H1 (cell line): ENCODE data around the gene SPN. TPM values are rescaled to one million over a fixed set of nuclear protein-coding genes. Genes with fewer than 3 reads are reported as not detected.
"Not testable (repeated sequence)": the region's sequence is repeated elsewhere in the genome, so short reads cannot be mapped to it uniquely, and the experiment has no call there.

Source experiments
- CTCF ChIA-PET: fragments of 300-600 bp; sonication (Branson Sonifier 250); formaldehyde crosslinking; loops from one replicate; lab custom pipeline; 2021; ENCODE audit not compliant: partially characterized antibody; lab: Charles Lee
- POLR2A ChIA-PET: fragments of 300-600 bp; sonication (Branson Sonifier 250); formaldehyde crosslinking; loops from one replicate; lab custom pipeline; 2021; ENCODE audit warnings: inconsistent platforms; ENCODE audit not compliant: partially characterized antibody; lab: Charles Lee
- DNase-seq, 2 experiments: peaks; one replicate each; pipeline versions ENCODE4 v3.0.0 to v3.0.0-alpha.2; 2010 to 2022; ENCODE audit warnings: low spot score in 2 of 2, low read depth in 1 of 2, mixed read lengths in 1 of 2
- FAIRE-seq: peaks from 2 replicates; lab custom pipeline; 2011; peaks lifted over from hg19 to GRCh38; lab: Jason Lieb, UNC
- H2AFZ ChIP-seq: 2 replicates; pipeline ENCODE4 v1.8.1; 2012; ENCODE audit warnings: low read length, inconsistent platforms
- H2AK5ac ChIP-seq: 2 replicates; pipeline ENCODE4 v1.6.1; 2013; ENCODE audit warnings: low read depth, low read length
- H2BK120ac ChIP-seq: replicated peaks from 2 replicates; pipeline ENCODE3; 2013; ENCODE audit warnings: low read depth, low read length, inconsistent platforms
- H2BK12ac ChIP-seq: 2 replicates; pipeline ENCODE4 v1.6.1; 2013; ENCODE audit warnings: low read depth, low read length
- H2BK15ac ChIP-seq: 2 replicates; pipeline ENCODE4 v1.6.1; 2013; ENCODE audit warnings: low read length
- H2BK20ac ChIP-seq: 2 replicates; pipeline ENCODE4 v1.6.1; 2013; ENCODE audit warnings: low read length
- H2BK5ac ChIP-seq: 2 replicates; pipeline ENCODE4 v1.6.1; 2013; ENCODE audit warnings: low read depth, low read length
- H3K14ac ChIP-seq: 2 replicates; pipeline ENCODE4 v1.6.1; 2013; ENCODE audit warnings: inconsistent platforms; ENCODE audit not compliant: insufficient read length
- H3K18ac ChIP-seq: 2 replicates; pipeline ENCODE4 v1.6.1; 2013; ENCODE audit warnings: low read length; ENCODE audit errors: extremely low read depth
- H3K23ac ChIP-seq: 2 replicates; pipeline ENCODE4 v1.6.1; 2013; ENCODE audit warnings: inconsistent platforms; ENCODE audit not compliant: insufficient read length
- H3K23me2 ChIP-seq: 2 replicates; pipeline ENCODE4 v1.6.1; 2013; ENCODE audit warnings: low read depth, low read length
- H3K27ac ChIP-seq: 2 replicates; pipeline ENCODE4 v1.6.1; 2011; ENCODE audit warnings: low read depth, low read length, inconsistent platforms
- H3K27me3 ChIP-seq, 4 experiments: replicated peaks in 1 of 4; 1 replicate in 1 of 4; 2 replicates in 3 of 4; pipeline versions ENCODE4 v1.6.1 to v1.8.1; 2011 to 2013; ENCODE audit warnings: low read length in 3 of 4, mild to moderate bottlenecking in 3 of 4, inconsistent platforms in 2 of 4, mixed read lengths in 2 of 4, moderate library complexity in 1 of 4; ENCODE audit not compliant: control insufficient read depth in 3 of 4, insufficient read depth in 3 of 4; ENCODE audit errors: extremely low read depth in 1 of 4
- H3K36me3 ChIP-seq, 4 experiments: 2 replicates each; pipeline versions ENCODE4 v1.6.1 to v1.8.1; 2011 to 2013; ENCODE audit warnings: mild to moderate bottlenecking in 4 of 4, low read length in 3 of 4, moderate library complexity in 2 of 4, control low read depth in 1 of 4, inconsistent platforms in 1 of 4; ENCODE audit not compliant: insufficient read depth in 4 of 4, control insufficient read depth in 2 of 4
- H3K4ac ChIP-seq: replicated peaks from 2 replicates; pipeline ENCODE3; 2013; ENCODE audit warnings: low read length, low read depth, mixed read lengths, inconsistent platforms; ENCODE audit not compliant: insufficient read length
- H3K4me1 ChIP-seq, 4 experiments: replicated peaks in 1 of 4; 1 replicate in 1 of 4; 2 replicates in 3 of 4; pipeline versions ENCODE4 v1.6.1 to v1.8.1; 2011 to 2013; ENCODE audit warnings: low read length in 3 of 4, inconsistent platforms in 2 of 4, mixed read lengths in 1 of 4; ENCODE audit not compliant: insufficient read depth in 4 of 4, control insufficient read depth in 3 of 4
- H3K4me2 ChIP-seq, 2 experiments: 2 replicates each; pipeline versions ENCODE4 v1.6.1 to v1.8.1; 2011 to 2013; ENCODE audit warnings: low read depth in 2 of 2, low read length in 2 of 2, control low read depth in 1 of 2, inconsistent platforms in 1 of 2, mild to moderate bottlenecking in 1 of 2; ENCODE audit not compliant: insufficient read depth in 1 of 2
- H3K4me3 ChIP-seq, 4 experiments: fragments of 200-600, 300-600 bp in 1 of 4; sonication (generic), shearing (Covaris generic), sonication (Bioruptor Twin) in 1 of 4; 2 replicates each; pipeline versions ENCODE4 v1.5.1 to v1.8.1; 2011 to 2016; ENCODE audit warnings: low read length in 4 of 4, low read depth in 3 of 4, control low read depth in 2 of 4, inconsistent platforms in 2 of 4, mild to moderate bottlenecking in 2 of 4, mixed read lengths in 1 of 4, moderate library complexity in 1 of 4; ENCODE audit not compliant: insufficient read depth in 2 of 4; ENCODE audit errors: extremely low read depth in 1 of 4
- H3K56ac ChIP-seq: replicated peaks from 2 replicates; pipeline ENCODE3; 2013; ENCODE audit warnings: low read depth, mild to moderate bottlenecking, mixed read lengths, low read length, inconsistent platforms; ENCODE audit not compliant: insufficient read length
- H3K79me1 ChIP-seq: 2 replicates; pipeline ENCODE4 v1.6.1; 2013; ENCODE audit warnings: low read depth, low read length, control low read depth
- H3K79me2 ChIP-seq, 2 experiments: 2 replicates each; pipeline versions ENCODE4 v1.6.1 to v1.8.1; 2012 to 2013; ENCODE audit warnings: low read length in 2 of 2, mild to moderate bottlenecking in 2 of 2, inconsistent platforms in 1 of 2; ENCODE audit not compliant: insufficient read depth in 2 of 2, control insufficient read depth in 1 of 2
- H3K9ac ChIP-seq, 4 experiments: replicated peaks in 1 of 4; 1 replicate in 1 of 4; 2 replicates in 3 of 4; pipeline versions ENCODE4 v1.6.1 to v1.8.1; 2011 to 2013; ENCODE audit warnings: low read depth in 3 of 4, low read length in 3 of 4, control low read depth in 2 of 4, mild to moderate bottlenecking in 2 of 4, moderate library complexity in 2 of 4, inconsistent platforms in 1 of 4; ENCODE audit errors: extremely low read depth in 1 of 4
- H3K9me3 ChIP-seq, 2 experiments: 2 replicates each; pipeline versions ENCODE4 v1.6.1 to v1.8.1; 2012 to 2013; ENCODE audit warnings: mild to moderate bottlenecking in 2 of 2, moderate library complexity in 2 of 2, control low read depth in 1 of 2, inconsistent platforms in 1 of 2, low read depth in 1 of 2, low read length in 1 of 2, mixed read lengths in 1 of 2; ENCODE audit not compliant: insufficient read depth in 2 of 2
- H4K20me1 ChIP-seq, 2 experiments: replicated peaks in 1 of 2; 2 replicates each; pipeline versions ENCODE3 to v1.8.1; 2011 to 2013; ENCODE audit warnings: inconsistent platforms in 2 of 2, low read length in 2 of 2, mild to moderate bottlenecking in 1 of 2; ENCODE audit not compliant: insufficient read depth in 2 of 2, control insufficient read depth in 1 of 2
- H4K5ac ChIP-seq: 2 replicates; pipeline ENCODE4 v1.6.1; 2013; ENCODE audit warnings: low read length, low read depth, mixed read lengths, inconsistent platforms; ENCODE audit not compliant: insufficient read length
- H4K8ac ChIP-seq: 2 replicates; pipeline ENCODE4 v1.8.0; 2013; ENCODE audit warnings: mild to moderate bottlenecking, moderate library complexity, low read length, inconsistent platforms; ENCODE audit not compliant: insufficient read depth; ENCODE audit errors: extremely low read depth
- H4K91ac ChIP-seq: replicated peaks from 2 replicates; pipeline ENCODE3; 2013; ENCODE audit warnings: low read length, mixed read lengths, inconsistent platforms; ENCODE audit not compliant: insufficient read length
- CREB1 ChIP-seq: IDR thresholded peaks from 2 replicates; pipeline ENCODE4 v1.6.1; 2012; ENCODE audit warnings: inconsistent platforms
- KDM4A ChIP-seq: IDR thresholded peaks from one replicate; pipeline ENCODE4 v1.7.1; 2012; ENCODE audit warnings: low read depth, mild to moderate bottlenecking, moderate library complexity, low read length, inconsistent platforms; ENCODE audit not compliant: severe bottlenecking
- MAX ChIP-seq: IDR thresholded peaks from 2 replicates; pipeline ENCODE4 v1.6.1; 2012; ENCODE audit warnings: inconsistent platforms
- PHF8 ChIP-seq: fragments of 200-600 bp; sonication (generic); conservative IDR thresholded peaks from 2 replicates; pipeline ENCODE4 v1.7.1; 2012; ENCODE audit warnings: low read depth, mild to moderate bottlenecking, inconsistent platforms, low read length, moderate library complexity
- POLR2A ChIP-seq, 2 experiments: IDR thresholded peaks; 1 replicate in 1 of 2; 2 replicates in 1 of 2; pipeline ENCODE4 v1.6.1; 2011; ENCODE audit warnings: low read depth in 2 of 2, low read length in 2 of 2, mild to moderate bottlenecking in 2 of 2; ENCODE audit errors: control extremely low read depth in 1 of 2
- POLR2AphosphoS5 ChIP-seq: IDR thresholded peaks from 2 replicates; pipeline ENCODE4 v1.6.1; 2011; ENCODE audit warnings: low read depth, low read length
- SIN3A ChIP-seq, 2 experiments: IDR thresholded peaks in 1 of 2; conservative IDR thresholded peaks in 1 of 2; 2 replicates each; pipeline ENCODE4 v1.6.1; 2011 to 2012; ENCODE audit warnings: low read length in 2 of 2, improper control_type of control experiment in 1 of 2, low read depth in 1 of 2, mild to moderate bottlenecking in 1 of 2
- TAF1 ChIP-seq: IDR thresholded peaks from 2 replicates; pipeline ENCODE4 v1.6.1; 2011; ENCODE audit warnings: mild to moderate bottlenecking, low read depth, low read length
- TBP ChIP-seq: IDR thresholded peaks from 2 replicates; pipeline ENCODE4 v1.6.1; 2011; ENCODE audit warnings: low read depth, low read length, improper control_type of control experiment
- WGBS, 2 experiments: shearing (Covaris generic) in 1 of 2; methylation state at CpG; one replicate each; pipeline versions ENCODE4 v1.1.6 to v1.1.7; 2013 to 2015; ENCODE audit warnings: low lambda C conversion rate in 2 of 2, mixed read lengths in 2 of 2, inconsistent platforms in 1 of 2, low coverage in 1 of 2, missing lambda C conversion rate in 1 of 2; ENCODE audit not compliant: insufficient replicate concordance in 2 of 2, insufficient coverage in 1 of 2, insufficient read length in 1 of 2; ENCODE audit errors: extremely low coverage in 1 of 2, missing lambda C conversion rate in 1 of 2; 5-methylcytosine and 5-hydroxymethylcytosine counted together
- polyA plus RNA-seq, 7 experiments: library from polyadenylated mRNA; depleted of rRNA in 3 of 7; stranded (reverse) in 5 of 7; unstranded in 2 of 7; fragments of >200 nt in 5 of 7; fragments of 200-250 nt in 2 of 7; gene quantifications; 1 replicate in 5 of 7; 2 replicates in 1 of 7; 4 replicates in 1 of 7; pipeline versions ENCODE4 v1.2.1 to v1.2.3, GENCODE V29; 2011 to 2013; ENCODE audit warnings: missing spikeins in 2 of 7, mixed read lengths in 2 of 7
- total RNA-seq: library from RNA; stranded (reverse); fragmentation: NEBNext Ultra II Directional; extraction: Animal tissue kit (Norgen Biotek cat#: 25700); gene quantifications from 2 replicates; pipeline ENCODE4 v1.2.1, GENCODE V29; 2021
- TF ChIP-seq, protein P1 (sequence below): IDR thresholded peaks from 2 replicates; pipeline ENCODE4 v1.6.1; 2012; ENCODE audit warnings: inconsistent platforms

The SPN gene
- total and polyA plus RNA-seq, 2 of the 8 experiments (the other 6 are each of a cell fraction or from before 2014, with no cell fraction given): 1.5 to 1.8 TPM

DNA sequence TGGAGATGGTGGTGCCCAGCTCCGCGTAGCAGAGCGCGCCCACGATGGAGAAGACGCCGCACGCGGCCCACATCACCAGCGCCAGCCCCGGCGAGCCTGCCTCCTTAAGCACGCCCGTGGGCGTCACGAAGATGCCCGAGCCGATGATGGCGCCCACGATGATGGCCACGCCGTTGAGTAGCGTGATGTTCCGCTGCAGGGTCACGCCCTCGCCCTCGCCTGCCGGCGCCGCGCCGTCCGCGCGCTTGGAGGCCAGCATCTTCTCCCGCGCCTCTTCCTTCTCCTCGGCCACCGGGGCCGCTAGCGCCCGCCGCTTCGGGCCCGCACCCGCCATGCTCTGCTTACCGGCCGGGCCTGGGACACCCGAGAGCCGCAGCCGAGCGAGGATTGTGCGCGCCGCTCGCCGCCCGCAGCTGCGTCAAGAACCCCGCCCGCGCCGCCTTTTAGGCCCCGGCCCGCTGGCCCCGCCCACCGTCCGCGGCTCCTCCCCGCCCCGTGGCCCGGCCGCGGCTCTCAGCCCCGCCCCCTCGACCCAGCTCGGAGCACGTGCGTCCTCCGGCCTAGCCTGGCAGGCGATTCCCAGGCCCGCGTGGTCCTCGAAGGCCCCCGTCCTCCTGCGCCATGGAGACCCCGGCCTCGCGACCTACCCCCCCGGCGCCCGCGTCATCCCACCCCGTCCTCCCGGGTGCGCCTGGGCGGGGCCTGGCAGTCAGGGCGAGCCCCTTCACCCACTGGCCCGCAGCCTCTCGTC, 49.6 kb upstream of the SPN start:
- H3K79me2 ChIP-seq: peaks cover 0 to 29% of the 10 kb centered on the region in 2 experiments; a peak in 2 of 4 replicates
- H4K91ac ChIP-seq, H2AFZ ChIP-seq, FAIRE-seq, H4K20me1 ChIP-seq, H2BK15ac ChIP-seq, H3K4ac ChIP-seq, H2BK20ac ChIP-seq, H3K23ac ChIP-seq, H3K9me3 ChIP-seq, H2BK120ac ChIP-seq, H3K4me1 ChIP-seq, H3K27ac ChIP-seq: not testable (repeated sequence)
- POLR2A ChIA-PET: interaction anchor here (0.7 to 3.9 kb wide), 9 partner anchors 10 to 235 kb away, joined by 3 to 26 read pairs (median 5); partner anchors contain the start of genes PAGR1 and QPRT
- peak; percentile 63 to 98 for DNase-seq
- peak; percentile 91 to 93 for TF ChIP-seq POLR2A (IDR thresholded peaks at IDR 0.05; ENCODE audit: control extremely low read depth in 1 of 2, low read depth in 2 of 2, low read length in 2 of 2)
- TF ChIP-seq PHF8: peak; percentile 72
- TF ChIP-seq TAF1: peak; percentile 87
- peak; percentile 41 for TF ChIP-seq KDM4A
- TF ChIP-seq POLR2AphosphoS5: peak; percentile 91
- 0 out of 4 replicates have a peak, but pooled peaks of 1 of the 2 experiments have one; percentile 30 for TF ChIP-seq SIN3A (conservative IDR thresholded peaks at IDR 0.05 in 1 of 2, IDR thresholded peaks at IDR 0.05 in 1 of 2; ENCODE audit: low read depth in 1 of 2, low read length in 2 of 2)
- TF ChIP-seq CREB1: peak; percentile 35; the same call in 1 of the 2 replicates
- TF ChIP-seq, protein P1, sequence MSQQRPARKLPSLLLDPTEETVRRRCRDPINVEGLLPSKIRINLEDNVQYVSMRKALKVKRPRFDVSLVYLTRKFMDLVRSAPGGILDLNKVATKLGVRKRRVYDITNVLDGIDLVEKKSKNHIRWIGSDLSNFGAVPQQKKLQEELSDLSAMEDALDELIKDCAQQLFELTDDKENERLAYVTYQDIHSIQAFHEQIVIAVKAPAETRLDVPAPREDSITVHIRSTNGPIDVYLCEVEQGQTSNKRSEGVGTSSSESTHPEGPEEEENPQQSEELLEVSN: peak; percentile 86
- peak; percentile 95 for TF ChIP-seq MAX
- TF ChIP-seq TBP: peak; percentile 83
- TF ChIP-seq, all 59 proteins: peak for 10; not testable (repeated sequence) for 49
- H3K23me2 ChIP-seq, H3K56ac ChIP-seq, H3K36me3 ChIP-seq, H4K5ac ChIP-seq, H2BK12ac ChIP-seq, H3K79me1 ChIP-seq, H3K14ac ChIP-seq, H4K8ac ChIP-seq, H2BK5ac ChIP-seq, CTCF ChIA-PET, H3K27me3 ChIP-seq: not testable (repeated sequence)
- Histone ChIP-seq H3K4me3 (peak overlapping the region; percentile 67 to 90 (median 77)), H3K18ac (peak overlapping the region; percentile 71; the same call in 1 of the 2 replicates), H3K4me2 (peak overlapping the region; percentile 53 to 78), H2AK5ac (peak overlapping the region; percentile 25; the same call in 1 of the 2 replicates), H3K9ac (peak overlapping the region; percentile 7 to 78 (median 70); a peak in 6 of 7 replicates)
- 2% methylated on average over 9 of the region's 100 CpGs; no CpG with 5 or more reads in 1 of the 2 experiments for WGBS, 2 experiments
